Measurements from ENCODE around the gene CCDC188. TPM values are rescaled to one million over a fixed set of nuclear protein-coding genes. Genes with fewer than 3 reads are reported as not detected.
A peak's percentile ranks its signal among the peaks of the same experiment; 100 is the strongest.

CCDC188 gene
- total RNA-seq, 2 donors from 2014 or later, result 1.5 TPM; not detected in 1

DNA sequence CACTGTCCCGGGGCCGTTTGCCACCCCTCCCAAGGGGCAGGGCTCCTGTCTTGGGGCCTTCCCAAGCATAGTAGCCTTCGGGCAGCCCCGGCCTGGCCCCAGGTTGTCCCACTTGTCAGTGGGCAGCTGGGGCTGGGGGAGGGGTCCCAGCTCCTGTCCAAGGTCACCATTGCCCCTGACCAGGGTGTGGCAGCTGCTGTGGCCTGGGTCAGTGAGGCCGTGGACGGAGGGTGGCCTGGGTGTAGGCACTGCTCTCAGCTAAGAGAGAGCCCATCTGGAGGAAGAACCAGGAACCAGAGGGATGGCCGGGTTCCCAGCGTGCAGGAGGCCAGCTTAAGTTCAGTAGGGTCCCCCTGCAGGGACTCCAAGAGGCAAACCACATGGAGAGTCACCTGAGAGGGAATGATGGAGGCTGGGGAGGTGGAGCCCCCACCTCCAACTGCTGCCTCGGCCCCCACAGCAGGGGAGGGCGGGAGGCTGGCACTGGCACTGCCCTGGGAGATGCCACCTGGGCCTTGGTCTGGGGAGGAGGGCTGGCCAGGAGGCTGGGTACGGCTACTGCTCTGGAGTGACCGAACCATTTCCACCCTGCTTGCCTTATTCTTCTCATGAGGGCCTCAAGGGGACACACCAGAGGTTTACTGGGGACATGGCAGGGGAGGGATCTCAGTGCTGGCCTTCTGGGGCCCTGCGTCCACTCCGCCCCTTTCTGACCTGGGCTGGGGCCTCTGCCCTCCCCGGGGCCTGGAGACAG is 6.8 kb upstream of the CCDC188 start:
- H3K27ac Mint-ChIP-seq, result peak overlapping the region; percentile 34

DNA sequence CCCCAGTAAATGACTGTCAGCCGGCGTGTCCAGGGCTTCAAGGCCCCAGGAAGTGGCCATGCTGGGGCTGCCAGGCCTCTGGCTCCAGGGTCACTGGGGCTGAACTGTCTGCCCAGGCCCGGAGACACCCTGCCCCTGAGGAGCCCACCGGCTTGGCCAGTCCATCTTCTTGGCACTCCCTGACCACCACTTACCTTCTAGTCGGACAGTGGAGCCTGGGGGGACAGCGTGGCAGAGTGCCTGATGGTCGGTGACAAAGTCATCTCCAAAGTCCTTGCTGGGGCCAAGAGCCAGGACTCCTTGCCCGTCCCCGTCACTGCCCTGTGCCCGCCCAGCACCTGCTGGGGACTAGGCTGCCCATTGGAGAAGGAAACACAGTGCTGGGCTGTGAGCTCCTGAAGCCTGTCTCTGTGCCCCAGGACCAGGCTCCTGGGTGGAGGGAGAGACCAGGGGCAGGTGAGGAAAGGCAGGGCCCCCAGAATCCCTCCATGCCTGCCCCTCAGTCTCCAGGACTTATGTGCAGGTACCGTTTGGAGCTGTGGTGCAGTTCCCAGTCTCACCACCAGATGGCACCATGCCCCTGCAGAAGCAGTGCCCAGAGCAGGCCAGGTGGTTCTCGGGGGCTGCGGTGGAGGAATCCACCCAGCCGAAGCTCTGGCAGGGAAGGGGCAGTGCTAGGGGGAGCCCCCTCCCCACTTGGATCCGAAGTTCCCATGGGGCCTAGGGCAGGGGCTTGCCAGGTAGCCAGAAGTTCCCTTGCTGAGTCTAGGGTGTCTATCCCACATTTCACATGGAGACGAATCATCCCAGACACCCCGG is 6.0 kb upstream of the CCDC188 start:
- H3K4me3 Mint-ChIP-seq, result no peak overlapping the region
- ATAC-seq (peak; percentile 87), DNase-seq (peak; percentile 72 to 90 (median 79))
- no peaks in the 10 kb centered on the region for H3K27me3 Mint-ChIP-seq
- H3K9me3 ChIP-seq (ENCODE audit: control insufficient read depth, low read length, poor library complexity, severe bottlenecking), result no peaks in the 10 kb centered on the region
- no peaks in the 10 kb centered on the region for H3K36me3 Mint-ChIP-seq (ENCODE audit: low read depth)
- H3K27ac Mint-ChIP-seq, result peak overlapping the region; percentile 34
- peaks cover 4% of the 10 kb centered on the region for H3K4me1 Mint-ChIP-seq

More for the DNA sequence above, 6.8 kb upstream of the CCDC188 start:
- no peaks in the 10 kb centered on the region for H3K27me3 Mint-ChIP-seq
- H3K36me3 Mint-ChIP-seq (ENCODE audit: low read depth), result no peaks in the 10 kb centered on the region
- no peaks in the 10 kb centered on the region for H3K9me3 ChIP-seq (ENCODE audit: control insufficient read depth, low read length, poor library complexity, severe bottlenecking)
- H3K4me3 Mint-ChIP-seq, result no peak overlapping the region
- no peak for ATAC-seq
- peaks cover 4% of the 10 kb centered on the region for H3K4me1 Mint-ChIP-seq
- no peak for DNase-seq

- H3K27me3 Mint-ChIP-seq, result no peaks in the 10 kb centered on the region
- DNase-seq, result no peak
- no peak overlapping the region for H3K4me3 Mint-ChIP-seq
- H3K9me3 ChIP-seq (ENCODE audit: control insufficient read depth, low read length, poor library complexity, severe bottlenecking), result no peaks in the 10 kb centered on the region
- no peaks in the 10 kb centered on the region for H3K36me3 Mint-ChIP-seq (ENCODE audit: low read depth)
- peaks cover 4% of the 10 kb centered on the region for H3K4me1 Mint-ChIP-seq
- ATAC-seq, result no peak
- no peak overlapping the region for H3K27ac Mint-ChIP-seq
These were observed 5.2 kb upstream of the CCDC188 start for GRCh38 chr22:20156042-20156389.

- Mint-ChIP-seq H3K36me3 (ENCODE audit: low read depth) (no peaks in the 10 kb centered on the region), H3K4me3 (no peak overlapping the region), H3K27ac (no peak overlapping the region), H3K27me3 (no peaks in the 10 kb centered on the region), H3K4me1 (peaks cover 4% of the 10 kb centered on the region)
- no peak for DNase-seq
- no peak for ATAC-seq
- H3K9me3 ChIP-seq (ENCODE audit: control insufficient read depth, low read length, poor library complexity, severe bottlenecking), result no peaks in the 10 kb centered on the region
These were observed 4.6 kb upstream of the CCDC188 start for GRCh38 chr22:20155330-20156041.

GRCh38 chr22:20154602-20155187 is 3.8 kb upstream of the CCDC188 start:
- ATAC-seq (no peak), DNase-seq (no peak)

DNA sequence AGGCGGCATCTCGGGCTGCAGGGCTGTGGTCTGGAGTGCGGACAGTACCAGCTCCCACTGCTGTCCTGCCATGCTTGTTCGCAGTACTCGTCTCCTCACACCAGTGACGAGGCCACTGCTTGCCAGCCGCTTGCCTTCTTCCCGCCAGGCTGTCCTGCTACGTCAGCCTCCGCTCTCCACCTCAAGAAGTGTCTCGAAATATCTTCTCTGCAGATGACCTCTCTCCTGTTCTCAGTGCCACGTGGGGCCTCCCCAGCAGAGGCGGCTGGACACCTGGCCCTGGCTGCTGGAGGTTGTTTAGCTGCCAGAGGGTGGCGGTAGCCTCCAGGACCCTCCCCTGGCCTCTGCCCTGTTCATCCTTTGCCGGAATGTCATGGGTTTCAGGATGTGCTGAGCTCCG is 3.1 kb upstream of the CCDC188 start:
- Mint-ChIP-seq H3K4me3 (no peak overlapping the region), H3K27me3 (no peaks in the 10 kb centered on the region), H3K4me1 (peaks cover 4% of the 10 kb centered on the region), H3K36me3 (ENCODE audit: low read depth) (no peaks in the 10 kb centered on the region), H3K27ac (peak overlapping the region; percentile 49)
- H3K9me3 ChIP-seq (ENCODE audit: control insufficient read depth, low read length, poor library complexity, severe bottlenecking), result no peaks in the 10 kb centered on the region
- no peak for ATAC-seq
- no peak for DNase-seq

More at GRCh38 chr22:20154602-20155187, 3.8 kb upstream of the CCDC188 start:
- H3K9me3 ChIP-seq (ENCODE audit: control insufficient read depth, low read length, poor library complexity, severe bottlenecking), result no peaks in the 10 kb centered on the region
- Mint-ChIP-seq H3K27ac (no peak overlapping the region), H3K4me3 (peak overlapping the region; percentile 31), H3K36me3 (ENCODE audit: low read depth) (no peaks in the 10 kb centered on the region), H3K27me3 (no peaks in the 10 kb centered on the region), H3K4me1 (peaks cover 4% of the 10 kb centered on the region)

- Mint-ChIP-seq H3K4me1 (peaks cover 4% of the 10 kb centered on the region), H3K27me3 (no peaks in the 10 kb centered on the region), H3K27ac (no peak overlapping the region), H3K4me3 (no peak overlapping the region), H3K36me3 (ENCODE audit: low read depth) (no peaks in the 10 kb centered on the region)
- ATAC-seq (no peak), DNase-seq (no peak)
- no peaks in the 10 kb centered on the region for H3K9me3 ChIP-seq (ENCODE audit: control insufficient read depth, low read length, poor library complexity, severe bottlenecking)
These were observed 1.6 kb upstream of the CCDC188 start for GRCh38 chr22:20152464-20152890.

DNA sequence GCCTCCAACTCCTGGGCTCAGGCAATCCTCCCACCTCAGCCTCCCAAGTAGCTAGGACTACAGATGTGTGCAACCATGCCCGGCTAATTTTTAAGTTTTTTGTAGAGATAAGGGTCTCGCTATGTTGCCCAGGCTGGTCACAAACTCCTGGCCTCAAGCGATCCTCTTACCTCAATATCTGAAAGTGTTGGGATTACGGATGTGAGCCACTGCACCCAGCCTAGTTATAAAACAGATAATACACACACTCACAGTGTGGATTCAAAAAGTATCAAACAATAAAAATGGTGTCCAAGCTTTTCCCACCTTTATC is 377 bp upstream of the CCDC188 start:
- H3K9me3 ChIP-seq (ENCODE audit: control insufficient read depth, low read length, poor library complexity, severe bottlenecking), result no peaks in the 10 kb centered on the region
- Mint-ChIP-seq H3K4me3 (no peak overlapping the region), H3K36me3 (ENCODE audit: low read depth) (no peaks in the 10 kb centered on the region), H3K4me1 (no peaks in the 10 kb centered on the region), H3K27ac (no peak overlapping the region), H3K27me3 (no peaks in the 10 kb centered on the region)
- no peak for DNase-seq
- ATAC-seq, result no peak

- H3K9me3 ChIP-seq (ENCODE audit: control insufficient read depth, low read length, poor library complexity, severe bottlenecking), result no peaks in the 10 kb centered on the region
- no peak for ATAC-seq
- Mint-ChIP-seq H3K4me3 (no peak overlapping the region), H3K27me3 (no peaks in the 10 kb centered on the region), H3K36me3 (ENCODE audit: low read depth) (no peaks in the 10 kb centered on the region), H3K4me1 (no peaks in the 10 kb centered on the region), H3K27ac (no peak overlapping the region)
- DNase-seq, result no peak
These were observed 1.3 kb downstream of the CCDC188 start for GRCh38 chr22:20149257-20150250.

GRCh38 chr22:20148414-20148813 is 2.4 kb downstream of the CCDC188 start:
- no peaks in the 10 kb centered on the region for H3K4me1 Mint-ChIP-seq
- H3K36me3 Mint-ChIP-seq (ENCODE audit: low read depth), result no peaks in the 10 kb centered on the region

DNA sequence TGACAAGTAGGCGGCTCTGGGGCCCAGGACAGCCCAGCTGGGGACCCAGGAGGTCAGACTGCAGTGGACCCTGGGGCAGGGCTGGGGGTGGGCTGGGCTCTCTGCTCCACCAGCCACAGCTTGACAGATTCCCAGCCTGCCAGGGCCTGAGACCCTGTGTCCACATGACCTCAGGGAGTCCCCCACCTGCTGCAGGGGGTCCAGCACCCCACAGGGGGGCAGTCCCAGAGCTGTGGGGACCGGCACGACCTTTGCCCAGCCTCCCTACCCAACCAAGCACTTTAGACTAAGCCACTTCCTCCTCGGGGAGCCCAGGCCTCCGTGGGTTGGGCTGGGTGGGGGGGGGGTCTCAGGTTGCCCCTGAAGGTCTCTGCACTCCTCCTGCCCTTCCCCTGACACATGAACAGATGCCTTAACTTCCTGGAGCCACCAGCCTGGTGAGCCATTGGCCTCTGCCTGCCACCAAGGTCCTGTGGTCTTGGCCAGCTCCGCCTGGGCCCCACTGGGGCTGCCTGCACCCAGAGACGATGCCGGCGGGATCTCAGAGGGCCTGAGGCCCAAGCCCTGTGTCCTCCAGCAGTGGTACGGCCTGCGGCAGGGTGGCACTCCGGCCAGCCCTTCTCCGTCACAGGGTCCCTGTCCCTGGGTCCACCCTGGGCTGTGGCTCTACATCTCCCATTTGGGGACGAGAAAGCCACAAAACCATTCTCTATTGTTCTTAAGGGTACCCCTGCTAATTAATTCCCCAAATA is 3.4 kb downstream of the CCDC188 start:
- Mint-ChIP-seq H3K4me1 (no peaks in the 10 kb centered on the region), H3K27me3 (no peaks in the 10 kb centered on the region), H3K4me3 (no peak overlapping the region), H3K36me3 (ENCODE audit: low read depth) (no peaks in the 10 kb centered on the region), H3K27ac (no peak overlapping the region)
- DNase-seq (no peak), ATAC-seq (no peak)
- no peaks in the 10 kb centered on the region for H3K9me3 ChIP-seq (ENCODE audit: control insufficient read depth, low read length, poor library complexity, severe bottlenecking)

More at GRCh38 chr22:20148414-20148813, 2.4 kb downstream of the CCDC188 start:
- Mint-ChIP-seq H3K27ac (no peak overlapping the region), H3K27me3 (no peaks in the 10 kb centered on the region), H3K4me3 (no peak overlapping the region)
- ATAC-seq, result no peak
- H3K9me3 ChIP-seq (ENCODE audit: control insufficient read depth, low read length, poor library complexity, severe bottlenecking), result no peaks in the 10 kb centered on the region
- no peak for DNase-seq

GRCh38 chr22:20146777-20147176 is 4.1 kb downstream of the CCDC188 start:
- Mint-ChIP-seq H3K27me3 (no peaks in the 10 kb centered on the region), H3K27ac (no peak overlapping the region), H3K4me3 (no peak overlapping the region), H3K36me3 (ENCODE audit: low read depth) (no peaks in the 10 kb centered on the region), H3K4me1 (no peaks in the 10 kb centered on the region)
- ATAC-seq, result no peak
- H3K9me3 ChIP-seq (ENCODE audit: control insufficient read depth, low read length, poor library complexity, severe bottlenecking), result no peaks in the 10 kb centered on the region
- DNase-seq, result no peak

All from T-helper 17 cell (primary cell).